ENCODE results near the gene FMO5.

The FMO5 gene

GRCh38 chr1:147214325-147214724 lies 10.8 kb downstream of the FMO5 start:
- TF ChIP-seq, protein P1, sequence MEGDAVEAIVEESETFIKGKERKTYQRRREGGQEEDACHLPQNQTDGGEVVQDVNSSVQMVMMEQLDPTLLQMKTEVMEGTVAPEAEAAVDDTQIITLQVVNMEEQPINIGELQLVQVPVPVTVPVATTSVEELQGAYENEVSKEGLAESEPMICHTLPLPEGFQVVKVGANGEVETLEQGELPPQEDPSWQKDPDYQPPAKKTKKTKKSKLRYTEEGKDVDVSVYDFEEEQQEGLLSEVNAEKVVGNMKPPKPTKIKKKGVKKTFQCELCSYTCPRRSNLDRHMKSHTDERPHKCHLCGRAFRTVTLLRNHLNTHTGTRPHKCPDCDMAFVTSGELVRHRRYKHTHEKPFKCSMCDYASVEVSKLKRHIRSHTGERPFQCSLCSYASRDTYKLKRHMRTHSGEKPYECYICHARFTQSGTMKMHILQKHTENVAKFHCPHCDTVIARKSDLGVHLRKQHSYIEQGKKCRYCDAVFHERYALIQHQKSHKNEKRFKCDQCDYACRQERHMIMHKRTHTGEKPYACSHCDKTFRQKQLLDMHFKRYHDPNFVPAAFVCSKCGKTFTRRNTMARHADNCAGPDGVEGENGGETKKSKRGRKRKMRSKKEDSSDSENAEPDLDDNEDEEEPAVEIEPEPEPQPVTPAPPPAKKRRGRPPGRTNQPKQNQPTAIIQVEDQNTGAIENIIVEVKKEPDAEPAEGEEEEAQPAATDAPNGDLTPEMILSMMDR (IDR thresholded peaks at IDR 0.05; ENCODE audit: low read depth, low read length) = no peak
- DNase-seq (ENCODE audit: low read depth in 2 of 2) = no peak
- H3K4me3 ChIP-seq (replicated peaks in 1 of 2; ENCODE audit: low read depth in 2 of 2, low read length in 2 of 2) = no peak overlapping the region

DNA sequence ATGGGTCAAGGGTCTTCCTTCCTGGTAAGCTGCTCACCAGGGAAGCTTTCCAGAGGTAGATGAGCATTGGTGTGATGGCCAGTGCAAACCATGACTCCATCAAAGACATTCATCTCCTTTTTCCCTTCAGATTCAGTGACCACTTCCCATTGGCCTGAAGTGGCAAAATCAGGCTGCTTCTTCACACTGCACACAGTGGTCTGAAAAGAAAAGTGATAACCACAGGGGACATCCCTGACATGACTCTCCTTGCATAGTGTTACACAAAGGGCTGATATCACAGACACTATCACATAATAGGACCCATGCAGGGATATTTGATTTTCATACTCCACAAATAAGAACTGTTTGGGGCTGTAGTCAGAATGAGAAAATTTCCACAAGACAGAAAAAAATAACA lies 11.9 kb downstream of the FMO5 start:
- TF ChIP-seq, protein P1 (IDR thresholded peaks at IDR 0.05; ENCODE audit: low read depth, low read length) = no peak
- no peak for DNase-seq (ENCODE audit: low read depth in 2 of 2)
- no peak overlapping the region for H3K4me3 ChIP-seq (replicated peaks in 1 of 2; ENCODE audit: low read depth in 2 of 2, low read length in 2 of 2)

DNA sequence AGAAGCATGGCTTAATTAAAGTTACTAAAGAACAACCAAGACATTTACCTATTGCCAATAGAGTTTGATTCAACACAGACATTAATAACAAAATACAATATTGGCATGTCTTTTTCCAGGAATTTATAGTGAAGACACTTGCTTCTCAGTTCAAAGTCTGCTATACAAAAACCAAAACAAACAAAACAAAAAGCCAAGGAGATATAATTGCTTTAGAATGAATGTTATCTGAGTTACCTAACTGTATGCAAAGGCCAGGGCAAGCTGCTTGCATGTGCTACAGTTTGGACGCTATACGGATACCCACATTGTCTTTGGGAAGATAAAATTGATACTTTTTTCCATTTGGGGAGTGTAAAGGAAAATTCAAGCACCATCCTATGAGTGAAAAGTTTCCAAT lies 13.6 kb downstream of the FMO5 start:
- no peak for DNase-seq (ENCODE audit: low read depth in 2 of 2)
- TF ChIP-seq, protein P1 (IDR thresholded peaks at IDR 0.05; ENCODE audit: low read depth, low read length) = no peak
- H3K4me3 ChIP-seq (replicated peaks in 1 of 2; ENCODE audit: low read depth in 2 of 2, low read length in 2 of 2) = no peak overlapping the region

DNA sequence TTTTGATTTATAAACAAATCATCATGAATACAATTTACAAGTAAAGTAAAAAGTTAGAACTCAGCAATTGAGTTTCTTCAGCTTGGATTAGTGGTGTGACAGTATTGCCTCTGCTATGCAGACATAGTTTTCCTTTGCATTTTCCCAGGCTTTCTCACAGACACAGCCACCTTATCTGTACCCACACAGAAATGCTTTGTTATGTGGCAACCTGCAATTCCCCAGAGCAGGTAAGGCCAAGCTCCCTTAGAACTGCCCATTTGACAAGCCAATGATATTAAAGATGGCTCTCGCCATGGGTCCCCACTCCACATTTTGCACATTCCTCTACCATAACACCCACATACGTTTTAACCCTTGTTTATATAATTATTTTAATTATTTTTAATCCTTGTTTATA lies 14.2 kb downstream of the FMO5 start:
- TF ChIP-seq, protein P1 (IDR thresholded peaks at IDR 0.05; ENCODE audit: low read depth, low read length) = no peak
- DNase-seq (ENCODE audit: low read depth in 2 of 2) = no peak
- no peak overlapping the region for H3K4me3 ChIP-seq (replicated peaks in 1 of 2; ENCODE audit: low read depth in 2 of 2, low read length in 2 of 2)

DNA sequence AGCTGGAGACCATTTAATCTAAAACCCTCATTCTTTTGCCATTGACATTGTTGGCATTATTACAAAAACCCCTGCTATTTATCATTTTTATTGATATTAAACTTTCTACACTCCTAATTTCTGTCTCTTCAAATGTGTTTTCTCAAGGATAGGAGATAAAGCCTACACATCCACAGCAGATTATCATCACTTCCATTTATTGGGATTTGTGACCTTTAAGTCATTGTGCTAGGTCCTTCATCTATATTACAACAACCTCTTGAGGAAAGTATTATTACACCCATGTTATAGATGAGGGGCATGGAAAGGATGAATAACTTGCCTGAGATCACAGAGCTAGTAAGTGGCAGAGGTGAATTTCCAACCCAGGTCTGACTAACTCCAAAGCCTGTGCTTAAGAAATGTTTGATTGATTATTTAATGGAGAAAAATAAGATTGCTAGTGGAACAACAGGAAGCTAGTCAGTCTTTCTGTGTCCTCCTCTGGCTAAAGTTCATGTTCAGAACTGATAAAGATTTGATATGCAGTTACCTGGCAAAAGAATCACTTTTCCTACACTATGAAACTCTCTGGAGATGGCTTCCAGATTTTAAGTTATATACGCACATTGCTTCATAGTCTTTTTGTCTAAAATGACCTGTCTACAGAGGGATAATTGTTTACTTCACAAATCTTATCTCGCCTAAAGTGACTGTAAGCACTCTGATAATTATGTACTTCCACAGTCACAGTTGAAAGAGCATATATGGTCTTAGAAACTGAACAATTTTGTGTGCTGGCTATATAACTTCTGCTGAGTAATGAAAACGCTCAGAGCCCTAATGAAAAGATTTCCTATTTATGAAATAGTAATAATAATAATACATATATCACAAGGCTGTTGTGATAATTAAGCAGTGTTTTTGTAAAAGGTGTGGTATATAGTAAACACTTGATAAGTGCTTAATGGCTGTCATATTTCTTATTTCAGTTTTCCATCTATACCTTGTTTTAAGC lies 15.0 kb downstream of the FMO5 start:
- no peak overlapping the region for H3K4me3 ChIP-seq (replicated peaks in 1 of 2; ENCODE audit: low read depth in 2 of 2, low read length in 2 of 2)
- DNase-seq (ENCODE audit: low read depth in 2 of 2) = no peak
- TF ChIP-seq, protein P1 (IDR thresholded peaks at IDR 0.05; ENCODE audit: low read depth, low read length) = no peak

GRCh38 chr1:147208619-147209018 lies 16.5 kb downstream of the FMO5 start:
- TF ChIP-seq, protein P1 (IDR thresholded peaks at IDR 0.05; ENCODE audit: low read depth, low read length) = no peak
- no peak overlapping the region for H3K4me3 ChIP-seq (replicated peaks in 1 of 2; ENCODE audit: low read depth in 2 of 2, low read length in 2 of 2)
- no peak for DNase-seq (ENCODE audit: low read depth in 2 of 2)
